ENCODE data around the gene TRHDE. TPM values are rescaled to one million over a fixed set of nuclear protein-coding genes. Genes with fewer than 3 reads are reported as not detected.

The TRHDE gene
- total RNA-seq, 1 donor from 2014 or later = 16.7 TPM

DNA sequence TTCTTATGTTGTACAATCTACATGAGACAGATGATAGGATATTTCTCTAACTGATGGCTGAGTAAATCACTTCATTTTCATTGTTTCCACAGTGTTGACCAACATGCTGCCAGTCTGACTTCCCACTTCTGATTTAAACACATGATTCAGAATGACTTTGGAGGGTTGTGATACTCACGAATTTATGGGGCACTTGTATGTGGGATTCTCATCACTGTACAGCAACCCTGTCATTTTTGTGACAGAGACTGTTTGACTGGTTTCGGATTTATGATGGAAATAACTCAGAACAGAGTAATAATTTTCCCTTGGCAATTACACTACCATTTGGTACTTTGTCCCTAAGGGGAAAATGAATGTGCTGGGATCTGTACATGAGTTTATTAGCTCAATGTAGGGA is 333.8 kb downstream of the TRHDE start:
- TF ChIP-seq, protein P1, sequence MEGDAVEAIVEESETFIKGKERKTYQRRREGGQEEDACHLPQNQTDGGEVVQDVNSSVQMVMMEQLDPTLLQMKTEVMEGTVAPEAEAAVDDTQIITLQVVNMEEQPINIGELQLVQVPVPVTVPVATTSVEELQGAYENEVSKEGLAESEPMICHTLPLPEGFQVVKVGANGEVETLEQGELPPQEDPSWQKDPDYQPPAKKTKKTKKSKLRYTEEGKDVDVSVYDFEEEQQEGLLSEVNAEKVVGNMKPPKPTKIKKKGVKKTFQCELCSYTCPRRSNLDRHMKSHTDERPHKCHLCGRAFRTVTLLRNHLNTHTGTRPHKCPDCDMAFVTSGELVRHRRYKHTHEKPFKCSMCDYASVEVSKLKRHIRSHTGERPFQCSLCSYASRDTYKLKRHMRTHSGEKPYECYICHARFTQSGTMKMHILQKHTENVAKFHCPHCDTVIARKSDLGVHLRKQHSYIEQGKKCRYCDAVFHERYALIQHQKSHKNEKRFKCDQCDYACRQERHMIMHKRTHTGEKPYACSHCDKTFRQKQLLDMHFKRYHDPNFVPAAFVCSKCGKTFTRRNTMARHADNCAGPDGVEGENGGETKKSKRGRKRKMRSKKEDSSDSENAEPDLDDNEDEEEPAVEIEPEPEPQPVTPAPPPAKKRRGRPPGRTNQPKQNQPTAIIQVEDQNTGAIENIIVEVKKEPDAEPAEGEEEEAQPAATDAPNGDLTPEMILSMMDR (IDR thresholded peaks at IDR 0.05; ENCODE audit: partially characterized antibody, unreplicated experiment) = no peak
- H3K36me3 Mint-ChIP-seq (ENCODE audit: unreplicated experiment) = peaks cover 2% of the 10 kb centered on the region
- H3K9me3 Mint-ChIP-seq (ENCODE audit: unreplicated experiment) = no peaks in the 10 kb centered on the region
- H3K27ac Mint-ChIP-seq (ENCODE audit: unreplicated experiment) = no peak overlapping the region
- peaks cover under 1% of the 10 kb centered on the region for H3K4me1 Mint-ChIP-seq (ENCODE audit: low read depth, unreplicated experiment)
- H3K27me3 Mint-ChIP-seq (ENCODE audit: unreplicated experiment) = no peaks in the 10 kb centered on the region
- no peak overlapping the region for H3K4me3 Mint-ChIP-seq (ENCODE audit: unreplicated experiment)
- DNase-seq = no peak

DNA sequence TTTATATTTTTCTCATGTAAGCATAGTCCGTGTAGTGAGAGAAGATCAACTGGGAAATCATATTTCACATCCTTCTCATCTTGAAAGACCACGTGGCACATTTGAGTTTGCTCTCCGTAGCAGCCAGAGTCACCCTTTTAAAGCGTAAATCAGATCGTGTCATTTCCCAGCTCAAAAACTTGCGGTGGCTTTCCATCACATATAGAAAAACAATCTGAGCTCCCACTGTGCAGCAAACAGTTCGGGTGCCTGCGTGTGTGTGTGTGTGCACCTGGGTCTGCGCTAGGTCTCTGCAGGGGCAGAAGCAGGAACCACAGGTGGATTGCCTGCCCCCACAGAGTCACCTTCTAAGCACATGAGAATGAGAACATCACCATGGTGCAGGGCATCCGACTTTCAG is 338.2 kb downstream of the TRHDE start:
- H3K4me3 Mint-ChIP-seq (ENCODE audit: unreplicated experiment) = no peak overlapping the region

DNA sequence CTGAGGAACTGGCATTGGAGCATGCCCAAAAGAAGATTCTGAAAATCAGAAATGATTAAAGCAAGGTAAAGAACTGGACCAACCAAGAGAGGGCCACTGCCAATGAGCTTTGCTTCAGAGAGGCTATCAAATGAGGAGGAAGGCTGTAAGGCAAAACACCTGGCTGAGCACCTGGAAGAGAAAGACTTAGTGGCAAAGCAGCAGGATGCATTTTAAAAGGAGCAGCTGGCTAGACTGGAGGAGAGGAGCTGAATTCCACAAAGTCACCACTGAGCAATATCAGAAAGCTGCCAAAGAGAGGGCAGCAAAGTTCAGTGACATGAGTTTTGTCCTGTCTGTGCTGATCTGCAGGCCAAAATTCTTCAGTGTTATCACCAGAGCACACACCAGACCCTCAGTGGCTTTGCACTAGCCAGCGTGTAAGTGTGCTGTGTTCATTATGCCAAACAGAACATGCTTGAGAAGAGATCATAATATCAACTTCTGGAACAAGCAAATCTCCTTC is 338.7 kb downstream of the TRHDE start:
- TF ChIP-seq, protein P1 (IDR thresholded peaks at IDR 0.05; ENCODE audit: partially characterized antibody, unreplicated experiment) = no peak
- Mint-ChIP-seq H3K36me3 (ENCODE audit: unreplicated experiment) (no peaks in the 10 kb centered on the region), H3K27me3 (ENCODE audit: unreplicated experiment) (no peaks in the 10 kb centered on the region), H3K4me3 (ENCODE audit: unreplicated experiment) (no peak overlapping the region), H3K4me1 (ENCODE audit: low read depth, unreplicated experiment) (peaks cover 6% of the 10 kb centered on the region), H3K9me3 (ENCODE audit: unreplicated experiment) (no peaks in the 10 kb centered on the region), H3K27ac (ENCODE audit: unreplicated experiment) (no peak overlapping the region)
- DNase-seq = no peak

More for the DNA sequence above, 338.2 kb downstream of the TRHDE start:
- Mint-ChIP-seq H3K27ac (ENCODE audit: unreplicated experiment) (no peak overlapping the region), H3K36me3 (ENCODE audit: unreplicated experiment) (no peaks in the 10 kb centered on the region), H3K9me3 (ENCODE audit: unreplicated experiment) (no peaks in the 10 kb centered on the region), H3K27me3 (ENCODE audit: unreplicated experiment) (no peaks in the 10 kb centered on the region), H3K4me1 (ENCODE audit: low read depth, unreplicated experiment) (peaks cover 6% of the 10 kb centered on the region)
- no peak for DNase-seq
- TF ChIP-seq, protein P1 (IDR thresholded peaks at IDR 0.05; ENCODE audit: partially characterized antibody, unreplicated experiment) = no peak

DNA sequence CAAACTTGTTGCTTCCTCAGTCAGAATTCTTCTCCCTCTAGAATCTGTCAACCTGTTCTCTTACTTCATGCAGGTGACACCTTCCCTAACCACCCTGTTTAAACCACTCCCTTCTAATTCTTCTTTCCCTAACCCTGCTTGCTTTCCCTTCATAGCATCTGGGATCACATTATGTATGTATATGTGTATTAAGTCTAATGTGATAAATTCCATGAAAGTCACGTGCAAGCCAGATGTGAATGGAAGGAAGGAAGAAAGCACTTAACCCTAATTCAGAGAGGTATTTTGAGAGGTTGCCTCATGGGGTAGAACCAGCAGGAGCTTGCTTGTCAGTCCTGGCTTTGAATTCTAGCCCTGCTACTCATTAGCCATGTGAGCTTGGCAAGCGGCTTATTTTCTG is 340.0 kb downstream of the TRHDE start:
- Mint-ChIP-seq H3K9me3 (ENCODE audit: unreplicated experiment) (no peaks in the 10 kb centered on the region), H3K27ac (ENCODE audit: unreplicated experiment) (no peak overlapping the region), H3K4me3 (ENCODE audit: unreplicated experiment) (no peak overlapping the region), H3K27me3 (ENCODE audit: unreplicated experiment) (no peaks in the 10 kb centered on the region), H3K4me1 (ENCODE audit: low read depth, unreplicated experiment) (peaks cover 6% of the 10 kb centered on the region), H3K36me3 (ENCODE audit: unreplicated experiment) (no peaks in the 10 kb centered on the region)
- DNase-seq = no peak
- TF ChIP-seq, protein P1 (IDR thresholded peaks at IDR 0.05; ENCODE audit: partially characterized antibody, unreplicated experiment) = no peak

DNA sequence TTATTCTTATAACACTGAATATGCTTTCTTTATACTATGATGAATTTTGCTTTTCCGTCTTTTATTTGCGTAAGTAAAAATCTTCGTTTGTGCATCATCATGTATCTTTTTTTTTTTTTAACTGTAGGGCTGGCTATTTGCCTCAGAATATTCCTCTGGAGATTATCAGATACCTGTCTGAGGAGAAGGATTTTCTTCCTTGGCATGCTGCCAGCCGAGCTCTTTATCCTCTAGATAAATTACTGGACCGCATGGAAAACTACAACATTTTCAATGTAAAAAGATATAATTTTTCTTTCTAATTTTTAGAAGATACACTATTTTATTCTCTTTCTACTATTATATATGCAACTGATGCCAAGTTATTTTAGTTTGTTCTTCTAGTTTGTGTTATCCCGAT is 346.6 kb downstream of the TRHDE start:
- no peaks in the 10 kb centered on the region for H3K4me1 Mint-ChIP-seq (ENCODE audit: low read depth, unreplicated experiment)
- H3K27ac Mint-ChIP-seq (ENCODE audit: unreplicated experiment) = no peak overlapping the region
- no peaks in the 10 kb centered on the region for H3K9me3 Mint-ChIP-seq (ENCODE audit: unreplicated experiment)
- no peaks in the 10 kb centered on the region for H3K27me3 Mint-ChIP-seq (ENCODE audit: unreplicated experiment)
- no peak overlapping the region for H3K4me3 Mint-ChIP-seq (ENCODE audit: unreplicated experiment)
- no peaks in the 10 kb centered on the region for H3K36me3 Mint-ChIP-seq (ENCODE audit: unreplicated experiment)
- TF ChIP-seq, protein P1 (IDR thresholded peaks at IDR 0.05; ENCODE audit: partially characterized antibody, unreplicated experiment) = no peak
- no peak for DNase-seq
